Stomach (tissue), 4 donors: Measurements from ENCODE around the gene GRIP1.

ENCODE experiments used
- CTCF ChIP-seq, 7 experiments: fragments of 450-650 bp in 4 of 7; fragments of 200-600 bp in 3 of 7; sonication (generic) in 3 of 7; IDR thresholded peaks; one replicate each; pipeline ENCODE4 v1.5.1; 2016 to 2019; ENCODE audit warnings: antibody characterized with exemption in 7 of 7, control low read depth in 2 of 7, mild to moderate bottlenecking in 1 of 7
- EP300 ChIP-seq: sonication (generic); formaldehyde crosslinking; IDR thresholded peaks from one replicate; pipeline ENCODE4 v1.6.1; 2017; ENCODE audit warnings: antibody characterized with exemption
- POLR2A ChIP-seq, 4 donors: fragments of 450-650 bp; IDR thresholded peaks; one replicate each; pipeline ENCODE4 v1.6.1; 2016; ENCODE audit warnings: antibody characterized with exemption in 4 of 4, control low read depth in 2 of 4, mild to moderate bottlenecking in 1 of 4, moderate library complexity in 1 of 4

GRCh38 chr12:66409195-66409871 is 269.5 kb downstream of the GRIP1 start:
- peak in 5 of 7 experiments; percentile 17 to 66 (median 33) for TF ChIP-seq CTCF (IDR thresholded peaks at IDR 0.05)
- TF ChIP-seq POLR2A (IDR thresholded peaks at IDR 0.05): no peak
- no peak for TF ChIP-seq EP300
